Esophagus muscularis mucosa (tissue), 2 donors: ENCODE results near the gene DLX5.

Experiments used
- POLR2A ChIP-seq: fragments of 450-650 bp; IDR thresholded peaks from one replicate; pipeline ENCODE4 v1.6.1; 2017; ENCODE audit warnings: antibody characterized with exemption, moderate library complexity, mild to moderate bottlenecking, low read depth
- POLR2AphosphoS5 ChIP-seq, 2 donors: sonication (generic); formaldehyde crosslinking; IDR thresholded peaks; one replicate each; pipeline ENCODE4 v1.6.1; 2017; ENCODE audit warnings: antibody characterized with exemption in 2 of 2

DNA sequence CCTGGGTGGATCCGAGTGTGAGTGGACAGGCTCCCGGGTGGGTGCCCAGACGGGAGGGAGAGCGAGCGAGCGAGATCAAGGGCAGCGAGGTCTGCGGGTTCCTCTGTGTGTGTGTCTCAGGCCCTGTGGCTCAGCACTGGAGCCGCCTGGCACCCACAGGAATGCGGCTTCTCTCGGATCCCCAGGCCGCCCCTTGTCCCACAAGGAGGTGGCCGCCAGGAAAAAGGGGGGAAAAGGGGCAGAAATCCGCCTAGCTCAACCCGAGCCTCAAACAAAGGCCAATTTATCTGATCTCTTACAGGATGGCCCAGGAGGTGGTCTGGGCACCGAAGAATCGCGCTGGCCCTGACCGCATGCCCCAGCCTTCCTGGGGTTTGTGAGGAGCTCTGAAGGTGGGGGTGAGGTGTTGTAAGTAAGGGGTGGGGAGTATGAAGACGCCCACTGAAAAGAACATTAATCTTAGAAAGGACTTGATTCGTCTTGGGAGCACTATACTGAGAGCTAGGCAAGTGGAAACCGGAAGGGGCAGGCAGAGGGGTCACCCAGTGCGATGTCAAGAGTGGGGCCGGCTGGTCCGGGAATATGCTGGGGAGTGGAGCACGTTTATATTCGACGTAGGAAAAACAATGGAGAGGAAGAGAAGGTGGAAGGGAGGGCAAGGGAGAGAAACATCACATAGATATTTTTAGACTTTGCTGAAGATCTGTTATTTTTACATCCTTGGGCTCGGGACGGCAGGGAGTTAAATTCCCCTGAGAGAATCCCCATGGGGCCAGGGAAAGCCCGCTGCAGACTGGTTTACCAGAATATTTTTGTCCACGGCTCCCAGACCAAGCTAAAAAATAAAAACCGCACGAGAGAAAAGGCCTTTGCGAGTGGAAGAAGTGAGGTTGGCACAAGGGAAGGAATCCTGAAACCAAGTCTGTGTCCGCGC, 7.2 kb downstream of the DLX5 start:
- no peak for TF ChIP-seq POLR2A
- TF ChIP-seq POLR2AphosphoS5 (IDR thresholded peaks at IDR 0.05), result no peak
